IMR-90 (cell line): Measurements from ENCODE around the gene TMEM43. TPM values are rescaled to one million over a fixed set of nuclear protein-coding genes. Genes with fewer than 3 reads are reported as not detected.

ENCODE experiments used
- ATAC-seq: fragments of 200-7000 bp; cut with Tn5 transposase; 2 replicates; pipeline ENCODE4 v1.9.1; 2020; ENCODE audit warnings: low read depth, mild to moderate bottlenecking, moderate library complexity
- BruUV-seq: library from RNA; stranded (reverse); fragments of 400-500 nt; replicated peaks from 2 replicates; lab custom pipeline; 2021; lab: Mats Ljungman, UMichigan
- CTCF ChIA-PET: fragments of 300-600 bp; formaldehyde crosslinking; extraction: SDS; loops from one replicate; lab custom pipeline; 2021; ENCODE audit warnings: antibody characterized with exemption; lab: Yijun Ruan, JAX
- POLR2A ChIA-PET: fragments of 300-600 bp; sonication (Branson Sonifier 250); formaldehyde crosslinking; loops from one replicate; lab custom pipeline; 2022; ENCODE audit warnings: antibody characterized with exemption; ENCODE audit not compliant: unreplicated experiment; lab: Charles Lee
- DNase-seq: peaks from one replicate; pipeline ENCODE4 v3.0.0; 2013
- H2AFZ ChIP-seq: replicated peaks from 2 replicates; pipeline ENCODE3; 2013; ENCODE audit warnings: low read length, mild to moderate bottlenecking; ENCODE audit not compliant: poor library complexity
- H2AK5ac ChIP-seq: 2 replicates; pipeline ENCODE4 v1.6.1; 2013; ENCODE audit warnings: low read depth, low read length, inconsistent platforms
- H2AK9ac ChIP-seq: replicated peaks from 2 replicates; pipeline ENCODE3; 2013; ENCODE audit warnings: mild to moderate bottlenecking, low read depth, low read length, moderate library complexity; ENCODE audit not compliant: poor library complexity
- H2BK120ac ChIP-seq: 2 replicates; pipeline ENCODE4 v1.6.1; 2013; ENCODE audit warnings: low read depth, low read length, inconsistent platforms
- H2BK15ac ChIP-seq: 3 replicates; pipeline ENCODE4 v1.6.1; 2013; ENCODE audit warnings: low read depth, low read length, inconsistent platforms
- H2BK20ac ChIP-seq: 2 replicates; pipeline ENCODE4 v1.6.1; 2013; ENCODE audit warnings: low read depth, mild to moderate bottlenecking, inconsistent platforms, low read length, moderate library complexity
- H2BK5ac ChIP-seq: 2 replicates; pipeline ENCODE4 v1.6.1; 2013; ENCODE audit warnings: mild to moderate bottlenecking, low read depth, low read length, inconsistent platforms; ENCODE audit not compliant: poor library complexity, severe bottlenecking
- H3K14ac ChIP-seq: replicated peaks from 2 replicates; pipeline ENCODE4 v1.6.1; 2013; ENCODE audit warnings: low read depth, low read length, inconsistent platforms
- H3K18ac ChIP-seq: 2 replicates; pipeline ENCODE4 v1.6.1; 2013; ENCODE audit warnings: low read depth, low read length, control low read depth
- H3K23ac ChIP-seq: 2 replicates; pipeline ENCODE4 v1.6.1; 2013; ENCODE audit warnings: low read depth, low read length, inconsistent platforms
- H3K27ac ChIP-seq: 2 replicates; pipeline ENCODE4 v1.5.1; 2013; ENCODE audit warnings: mild to moderate bottlenecking, control low read depth, low read length; ENCODE audit not compliant: insufficient read depth
- H3K27me3 ChIP-seq: 2 replicates; pipeline ENCODE4 v1.6.1; 2013; ENCODE audit warnings: low read length; ENCODE audit not compliant: control insufficient read depth, insufficient read depth
- H3K36me3 ChIP-seq: 2 replicates; pipeline ENCODE4 v1.6.1; 2013; ENCODE audit warnings: low read length, mixed read lengths; ENCODE audit not compliant: control insufficient read depth, insufficient read depth
- H3K4ac ChIP-seq: 2 replicates; pipeline ENCODE4 v1.6.1; 2013; ENCODE audit warnings: low read depth, low read length, inconsistent platforms
- H3K4me1 ChIP-seq: 2 replicates; pipeline ENCODE4 v1.6.1; 2013; ENCODE audit warnings: low read length, mixed read lengths; ENCODE audit not compliant: control insufficient read depth, insufficient read depth
- H3K4me2 ChIP-seq: 2 replicates; pipeline ENCODE4 v1.6.1; 2013; ENCODE audit warnings: low read depth, mild to moderate bottlenecking, control low read depth, low read length, moderate library complexity
- H3K4me3 ChIP-seq: 2 replicates; pipeline ENCODE4 v1.5.1; 2013; ENCODE audit warnings: low read depth, mild to moderate bottlenecking, control low read depth, low read length, moderate library complexity; ENCODE audit not compliant: insufficient read depth
- H3K56ac ChIP-seq: 2 replicates; pipeline ENCODE4 v1.6.1; 2013; ENCODE audit warnings: low read length, inconsistent platforms; ENCODE audit not compliant: insufficient read depth; ENCODE audit errors: extremely low read depth
- H3K79me1 ChIP-seq, 2 experiments: 2 replicates each; pipeline ENCODE4 v1.6.1; 2013; ENCODE audit warnings: low read length in 2 of 2, inconsistent platforms in 1 of 2, low read depth in 1 of 2
- H3K9ac ChIP-seq: 2 replicates; pipeline ENCODE4 v1.6.1; 2013; ENCODE audit warnings: low read depth, low read length, control low read depth
- H3K9me1 ChIP-seq: 2 replicates; pipeline ENCODE4 v1.6.1; 2013; ENCODE audit warnings: low read length, inconsistent platforms; ENCODE audit not compliant: insufficient read depth
- H3K9me3 ChIP-seq: 2 replicates; pipeline ENCODE4 v1.6.1; 2013; ENCODE audit warnings: low read length; ENCODE audit not compliant: control insufficient read depth, insufficient read depth
- H4K20me1 ChIP-seq: 2 replicates; pipeline ENCODE4 v1.6.1; 2013; ENCODE audit warnings: low read length, inconsistent platforms; ENCODE audit not compliant: insufficient read depth
- H4K5ac ChIP-seq: 2 replicates; pipeline ENCODE4 v1.6.1; 2013; ENCODE audit warnings: mild to moderate bottlenecking, low read depth, low read length, control low read depth
- H4K8ac ChIP-seq, 2 experiments: 2 replicates each; pipeline ENCODE4 v1.6.1; 2013; ENCODE audit warnings: low read depth in 2 of 2, low read length in 2 of 2, control low read depth in 1 of 2, inconsistent platforms in 1 of 2
- H4K91ac ChIP-seq: 2 replicates; pipeline ENCODE4 v1.6.1; 2013; ENCODE audit warnings: low read depth, low read length, inconsistent platforms; ENCODE audit not compliant: insufficient read depth
- BHLHE40 ChIP-seq: fragments of 150-350 bp; IDR thresholded peaks from 2 replicates; pipeline ENCODE4 v1.6.1; 2016; ENCODE audit warnings: mild to moderate bottlenecking, low read depth, low read length
- CHD1 ChIP-seq: IDR thresholded peaks from 2 replicates; pipeline ENCODE4 v1.6.1; 2012; ENCODE audit warnings: low read depth, low read length, improper control_type of control experiment
- CTCF ChIP-seq: conservative IDR thresholded peaks from 2 replicates; pipeline ENCODE4 v1.5.1; 2012; ENCODE audit warnings: mild to moderate bottlenecking, low read depth, low read length, improper control_type of control experiment
- FOS ChIP-seq: fragments of 150-350 bp; IDR thresholded peaks from 2 replicates; pipeline ENCODE4 v1.6.1; 2016; ENCODE audit warnings: low read depth, low read length
- MAFK ChIP-seq: IDR thresholded peaks from 2 replicates; pipeline ENCODE4 v1.6.1; 2012; ENCODE audit warnings: low read depth, low read length, improper control_type of control experiment
- MAZ ChIP-seq: IDR thresholded peaks from 2 replicates; pipeline ENCODE4 v1.6.1; 2012; ENCODE audit warnings: low read depth, mild to moderate bottlenecking, low read length, improper control_type of control experiment, moderate library complexity, borderline replicate concordance
- MXI1 ChIP-seq: IDR thresholded peaks from 2 replicates; pipeline ENCODE4 v1.6.1; 2012; ENCODE audit warnings: low read depth, mild to moderate bottlenecking, low read length, moderate library complexity, borderline replicate concordance
- NFE2L2 ChIP-seq: fragments of 150-350 bp; IDR thresholded peaks from 2 replicates; pipeline ENCODE4 v1.6.1; 2016; ENCODE audit warnings: low read depth, mild to moderate bottlenecking, low read length
- POLR2A ChIP-seq: IDR thresholded peaks from 2 replicates; pipeline ENCODE4 v1.6.1; 2012; ENCODE audit warnings: mild to moderate bottlenecking, low read depth, low read length
- RAD21 ChIP-seq: IDR thresholded peaks from 2 replicates; pipeline ENCODE4 v1.6.1; 2012; ENCODE audit warnings: low read length, improper control_type of control experiment
- RCOR1 ChIP-seq: IDR thresholded peaks from 2 replicates; pipeline ENCODE4 v1.6.1; 2012; ENCODE audit warnings: mild to moderate bottlenecking, low read length, improper control_type of control experiment; ENCODE audit not compliant: insufficient replicate concordance
- RFX5 ChIP-seq: IDR thresholded peaks from 2 replicates; pipeline ENCODE4 v1.8.0; 2012; ENCODE audit warnings: low read depth, mild to moderate bottlenecking, low read length, moderate library complexity
- USF2 ChIP-seq: fragments of 150-350 bp; IDR thresholded peaks from 2 replicates; pipeline ENCODE4 v1.6.1; 2017; ENCODE audit warnings: mild to moderate bottlenecking, antibody characterized with exemption, low read length, low read depth
- WGBS, 2 experiments: methylation state at CpG; one replicate each; pipeline versions ENCODE4 v1.1.5 to v1.1.7; 2013; ENCODE audit warnings: missing lambda C conversion rate in 2 of 2; ENCODE audit not compliant: insufficient read length in 1 of 2; ENCODE audit errors: extremely low coverage in 2 of 2; 5-methylcytosine and 5-hydroxymethylcytosine counted together
- dilution Hi-C: fragments of 300-500 bp; cut with HindIII; formaldehyde crosslinking; loops from one replicate; pipeline ENCODE4 v1.14.3; 2018; ENCODE audit warnings: low sequenced_read_pairs; ENCODE audit not compliant: unreplicated experiment
- in situ Hi-C: fragments of 300-500 bp; cut with MboI; formaldehyde crosslinking; loops from 3 replicates; pipeline ENCODE4 v1.14.3; 2019; ENCODE audit warnings: low sequenced_read_pairs, inconsistent platforms, mixed read lengths
- intact Hi-C: fragments of 100-400 bp; cut with micrococcal nuclease; formaldehyde crosslinking; loops from 2 replicates; pipeline ENCODE4 v1.10.0; 2022
- polyA plus RNA-seq, 3 experiments: library from polyadenylated mRNA; depleted of rRNA; stranded (reverse); fragments of >200 nt; gene quantifications; 2 replicates each; pipeline ENCODE4 v1.2.3, GENCODE V29; 2012; ENCODE audit warnings: low replicate concordance in 1 of 3
- total RNA-seq: library from RNA; depleted of rRNA; stranded (reverse); fragments of >200 nt; gene quantifications from 2 replicates; pipeline ENCODE4 v1.2.3, GENCODE V29; 2012

Gene TMEM43
- total and polyA plus RNA-seq, 2 of the 4 experiments (the other 2 are of a cell fraction), result 109 to 114 TPM

GRCh38 chr3:14082108-14082657 is 42.7 kb upstream of the TMEM43 start:
- no peak for ATAC-seq
- no peak overlapping the region for H3K56ac ChIP-seq
- ChIA-PET CTCF (no interaction called here), POLR2A (interaction anchor here (0.6 kb wide), 1 partner anchor 228 kb away, joined by 4 read pairs; no protein-coding TSS in a partner anchor)
- H2BK15ac ChIP-seq, result no peak overlapping the region
- no peaks in the 10 kb centered on the region for H3K79me1 ChIP-seq
- H3K4me2 ChIP-seq, result no peak overlapping the region
- H3K23ac ChIP-seq, result no peak overlapping the region
- H3K9me1 ChIP-seq, result no peaks in the 10 kb centered on the region
- no peak overlapping the region for H2AFZ ChIP-seq
- H4K8ac ChIP-seq, result no peak overlapping the region
- WGBS, 2 experiments, result 60% methylated on average over 1 of the region's 5 CpGs; no CpG with 5 or more reads in 1 of the 2 experiments
- intact Hi-C loops, result no loop called here
- H2AK9ac ChIP-seq, result no peak overlapping the region
- no peaks in the 10 kb centered on the region for H3K4me1 ChIP-seq
- H3K4me3 ChIP-seq, result no peak overlapping the region
- no peak overlapping the region for H2BK120ac ChIP-seq
- H3K4ac ChIP-seq, result no peak overlapping the region
- H4K20me1 ChIP-seq, result no peaks in the 10 kb centered on the region
- no peak for TF ChIP-seq FOS
- no peak for TF ChIP-seq MAZ
- no peak for TF ChIP-seq NFE2L2
- TF ChIP-seq CHD1, result no peak
- TF ChIP-seq RCOR1, result no peak
- no peak for TF ChIP-seq RFX5
- no peak for TF ChIP-seq MXI1
- TF ChIP-seq BHLHE40, result no peak
- TF ChIP-seq RAD21, result no peak
- TF ChIP-seq MAFK, result no peak
- no peak for TF ChIP-seq USF2
- TF ChIP-seq POLR2A, result no peak
- no peak for TF ChIP-seq CTCF
- no peak overlapping the region for H2BK5ac ChIP-seq
- H3K14ac ChIP-seq, result no peak overlapping the region
- dilution Hi-C loops, result no loop called here
- no peak overlapping the region for H2BK20ac ChIP-seq
- no TSS peak for BruUV-seq
- H3K27me3 ChIP-seq, result peaks cover 2% of the 10 kb centered on the region; the same call in 1 of the 2 replicates
- no peak overlapping the region for H2AK5ac ChIP-seq
- no peak for DNase-seq
- H3K27ac ChIP-seq, result no peak overlapping the region
- H3K36me3 ChIP-seq, result no peaks in the 10 kb centered on the region
- in situ Hi-C loops, result no loop called here
- no peak overlapping the region for H4K91ac ChIP-seq
- H3K9me3 ChIP-seq, result no peaks in the 10 kb centered on the region
- no peak overlapping the region for H4K5ac ChIP-seq
- H3K18ac ChIP-seq, result no peak overlapping the region
- H3K9ac ChIP-seq, result no peak overlapping the region
